Right lobe of liver (tissue), 4 donors: Measurements from ENCODE around the gene ENGASE.

Experiments used
- CTCF ChIP-seq, 4 donors: fragments of 200-600 bp in 3 of 4; fragments of 450-650 bp in 1 of 4; IDR thresholded peaks; one replicate each; pipeline versions ENCODE4 v1.5.1 to v1.8.0; 2016 to 2022; ENCODE audit warnings: antibody characterized with exemption in 4 of 4, mild to moderate bottlenecking in 2 of 4
- POLR2A ChIP-seq: fragments of 450-650 bp; IDR thresholded peaks from one replicate; pipeline ENCODE4 v1.6.1; 2017; ENCODE audit warnings: antibody characterized with exemption, mild to moderate bottlenecking
- donor health status: DM: no; HTN: no; CAD: no.
- donor health status: DM: no; HTN: no; CAD: no.
- donor health status: DM: no; HTN: yes; CAD: no.

- TF ChIP-seq CTCF (IDR thresholded peaks at IDR 0.05) (no peak), POLR2A (no peak)
Measured at GRCh38 chr17:79071161-79071740, 3.4 kb upstream of the ENGASE start.
